ENCODE data around the gene IFNGR2.

IFNGR2 gene

DNA sequence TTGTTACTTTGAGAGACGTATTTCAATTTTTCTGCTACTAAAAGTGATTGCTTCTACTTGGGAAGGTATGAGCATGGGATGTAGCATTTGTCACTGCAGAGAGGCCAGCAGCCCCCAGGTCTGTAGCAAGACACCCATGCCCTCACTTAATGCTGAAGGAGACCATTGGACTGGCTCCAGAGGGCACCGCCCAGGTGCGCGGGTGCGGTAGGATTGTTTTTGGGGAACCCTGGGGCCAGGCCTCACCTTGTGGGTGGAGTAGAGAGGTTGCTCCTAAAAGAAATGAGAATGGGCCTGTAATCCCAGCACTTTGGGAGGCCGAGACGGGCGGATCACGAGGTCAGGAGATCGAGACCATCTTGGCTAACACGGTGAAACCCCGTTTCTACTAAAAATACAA is 30.6 kb upstream of the IFNGR2 start (continued):
- TF ChIP-seq TCF4 (CRISPR knock-in tag; IDR thresholded peaks at IDR 0.05; ENCODE audit: borderline replicate concordance) (no peak), ZFP30 (CRISPR knock-in tag; IDR thresholded peaks at IDR 0.05) (no peak), CREB5 (CRISPR knock-in tag; IDR thresholded peaks at IDR 0.05; ENCODE audit: low read depth) (no peak), ZNF565 (CRISPR knock-in tag; conservative IDR thresholded peaks at IDR 0.05; ENCODE audit: low read depth) (no peak), ZNF70 (CRISPR knock-in tag; IDR thresholded peaks at IDR 0.05) (no peak)

DNA sequence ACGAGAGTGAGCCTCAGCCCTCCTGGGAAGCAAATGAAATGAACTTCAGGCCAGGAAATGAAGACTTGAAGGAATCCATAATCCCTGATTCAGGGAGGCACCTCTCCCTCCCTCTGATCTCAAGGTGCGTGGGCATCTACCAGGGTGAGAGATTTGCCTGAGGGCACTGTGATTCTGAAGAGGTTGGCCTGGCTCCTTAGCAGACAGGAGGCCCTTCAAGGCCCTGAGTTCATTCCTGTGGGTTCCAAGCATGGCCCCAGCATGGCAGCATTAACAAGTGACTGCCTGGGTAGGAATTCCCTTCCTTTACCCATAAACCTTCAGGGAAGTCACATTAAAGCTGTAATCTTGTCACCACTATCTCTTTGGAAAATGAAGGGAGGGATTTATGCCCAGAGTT is 29.8 kb upstream of the IFNGR2 start:
- TF ChIP-seq CSRNP3 (CRISPR knock-in tag; IDR thresholded peaks at IDR 0.05) (no peak), CREB5 (CRISPR knock-in tag; IDR thresholded peaks at IDR 0.05; ENCODE audit: low read depth) (no peak), OSR1 (CRISPR knock-in tag; IDR thresholded peaks at IDR 0.05) (no peak), PPARA (CRISPR knock-in tag; IDR thresholded peaks at IDR 0.05; ENCODE audit: borderline replicate concordance) (no peak), PATZ1 (CRISPR knock-in tag; IDR thresholded peaks at IDR 0.05; ENCODE audit: borderline replicate concordance) (no peak), POU6F1 (CRISPR knock-in tag; IDR thresholded peaks at IDR 0.05; ENCODE audit: borderline replicate concordance, low read depth) (no peak), GLIS3 (CRISPR knock-in tag; IDR thresholded peaks at IDR 0.05) (no peak), ZC3H10 (CRISPR knock-in tag; IDR thresholded peaks at IDR 0.05) (no peak), ZNF70 (CRISPR knock-in tag; IDR thresholded peaks at IDR 0.05) (no peak), ZFP3 (CRISPR knock-in tag; IDR thresholded peaks at IDR 0.05) (no peak), ESRRG (CRISPR knock-in tag; IDR thresholded peaks at IDR 0.05) (no peak), ZNF8 (CRISPR knock-in tag; IDR thresholded peaks at IDR 0.05) (no peak), SNAI2 (CRISPR knock-in tag; IDR thresholded peaks at IDR 0.05) (no peak), ZNF565 (CRISPR knock-in tag; conservative IDR thresholded peaks at IDR 0.05; ENCODE audit: low read depth) (no peak), TOX (CRISPR knock-in tag; IDR thresholded peaks at IDR 0.05; ENCODE audit: borderline replicate concordance) (no peak), ISL1 (CRISPR knock-in tag; IDR thresholded peaks at IDR 0.05) (no peak), CSDC2 (CRISPR knock-in tag; IDR thresholded peaks at IDR 0.05) (no peak)
- TF ChIP-seq, protein P1, sequence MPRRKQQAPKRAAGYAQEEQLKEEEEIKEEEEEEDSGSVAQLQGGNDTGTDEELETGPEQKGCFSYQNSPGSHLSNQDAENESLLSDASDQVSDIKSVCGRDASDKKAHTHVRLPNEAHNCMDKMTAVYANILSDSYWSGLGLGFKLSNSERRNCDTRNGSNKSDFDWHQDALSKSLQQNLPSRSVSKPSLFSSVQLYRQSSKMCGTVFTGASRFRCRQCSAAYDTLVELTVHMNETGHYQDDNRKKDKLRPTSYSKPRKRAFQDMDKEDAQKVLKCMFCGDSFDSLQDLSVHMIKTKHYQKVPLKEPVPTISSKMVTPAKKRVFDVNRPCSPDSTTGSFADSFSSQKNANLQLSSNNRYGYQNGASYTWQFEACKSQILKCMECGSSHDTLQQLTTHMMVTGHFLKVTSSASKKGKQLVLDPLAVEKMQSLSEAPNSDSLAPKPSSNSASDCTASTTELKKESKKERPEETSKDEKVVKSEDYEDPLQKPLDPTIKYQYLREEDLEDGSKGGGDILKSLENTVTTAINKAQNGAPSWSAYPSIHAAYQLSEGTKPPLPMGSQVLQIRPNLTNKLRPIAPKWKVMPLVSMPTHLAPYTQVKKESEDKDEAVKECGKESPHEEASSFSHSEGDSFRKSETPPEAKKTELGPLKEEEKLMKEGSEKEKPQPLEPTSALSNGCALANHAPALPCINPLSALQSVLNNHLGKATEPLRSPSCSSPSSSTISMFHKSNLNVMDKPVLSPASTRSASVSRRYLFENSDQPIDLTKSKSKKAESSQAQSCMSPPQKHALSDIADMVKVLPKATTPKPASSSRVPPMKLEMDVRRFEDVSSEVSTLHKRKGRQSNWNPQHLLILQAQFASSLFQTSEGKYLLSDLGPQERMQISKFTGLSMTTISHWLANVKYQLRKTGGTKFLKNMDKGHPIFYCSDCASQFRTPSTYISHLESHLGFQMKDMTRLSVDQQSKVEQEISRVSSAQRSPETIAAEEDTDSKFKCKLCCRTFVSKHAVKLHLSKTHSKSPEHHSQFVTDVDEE (CRISPR knock-in tag; IDR thresholded peaks at IDR 0.05), result no peak

DNA sequence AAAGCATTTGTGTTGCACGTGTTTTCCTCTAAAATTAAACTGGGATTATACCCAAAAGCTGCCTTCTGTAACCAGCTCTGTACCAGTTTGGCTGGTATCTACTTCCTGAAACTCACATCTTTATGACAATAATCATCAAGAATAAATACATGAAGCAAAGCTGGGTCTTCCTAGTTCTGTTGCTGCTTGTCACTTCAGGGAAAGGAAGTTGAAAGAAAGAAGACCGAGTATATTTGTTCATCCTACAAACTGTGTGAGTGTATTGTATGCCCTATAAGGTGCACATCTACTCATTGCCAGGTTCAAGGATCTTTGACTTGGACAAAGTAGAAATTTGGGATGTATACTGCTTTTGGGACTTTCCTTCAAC is 29.1 kb upstream of the IFNGR2 start:
- ATAC-seq, result no peak
- no peak for TF ChIP-seq CSDC2 (CRISPR knock-in tag; IDR thresholded peaks at IDR 0.05)
- TF ChIP-seq PATZ1 (CRISPR knock-in tag; IDR thresholded peaks at IDR 0.05; ENCODE audit: borderline replicate concordance), result no peak
- no peak for TF ChIP-seq CREB5 (CRISPR knock-in tag; IDR thresholded peaks at IDR 0.05; ENCODE audit: low read depth)
- TF ChIP-seq ZFP30 (CRISPR knock-in tag; IDR thresholded peaks at IDR 0.05), result no peak
- TF ChIP-seq ZFP3 (CRISPR knock-in tag; IDR thresholded peaks at IDR 0.05), result no peak
- TF ChIP-seq, protein P1 (CRISPR knock-in tag; IDR thresholded peaks at IDR 0.05), result no peak
- no peak for TF ChIP-seq RARB (CRISPR knock-in tag; IDR thresholded peaks at IDR 0.05)

More for the DNA sequence above, 29.8 kb upstream of the IFNGR2 start:
- no peak for ATAC-seq
